SH-SY5Y (cell line): Measurements from ENCODE around the gene RGSL1.

Source experiments
- GATA2 ChIP-seq: IDR thresholded peaks from 2 replicates; pipeline ENCODE4 v1.6.1; 2011; ENCODE audit warnings: mild to moderate bottlenecking, low read depth, low read length
- GATA3 ChIP-seq: IDR thresholded peaks from 2 replicates; pipeline ENCODE4 v1.6.1; 2011; ENCODE audit warnings: low read depth, mild to moderate bottlenecking, low read length, moderate library complexity

- TF ChIP-seq GATA2 = no peak
- TF ChIP-seq GATA3 = no peak
Observed at GRCh38 chr1:182589931-182590330, 140.0 kb downstream of the RGSL1 start.
